Right forelimb (tissue), 1 donor: Measurements from ENCODE around the gene CYP3A7.
A peak's percentile ranks its signal among the peaks of the same experiment; 100 is the strongest.
"Not testable (repeated sequence)": the region's sequence is repeated elsewhere in the genome, so short reads cannot be mapped to it uniquely, and the experiment has no call there.

Source experiments
- DNase-seq: peaks from one replicate; pipeline ENCODE4 v3.0.0-alpha.2; 2018

Gene CYP3A7

DNA sequence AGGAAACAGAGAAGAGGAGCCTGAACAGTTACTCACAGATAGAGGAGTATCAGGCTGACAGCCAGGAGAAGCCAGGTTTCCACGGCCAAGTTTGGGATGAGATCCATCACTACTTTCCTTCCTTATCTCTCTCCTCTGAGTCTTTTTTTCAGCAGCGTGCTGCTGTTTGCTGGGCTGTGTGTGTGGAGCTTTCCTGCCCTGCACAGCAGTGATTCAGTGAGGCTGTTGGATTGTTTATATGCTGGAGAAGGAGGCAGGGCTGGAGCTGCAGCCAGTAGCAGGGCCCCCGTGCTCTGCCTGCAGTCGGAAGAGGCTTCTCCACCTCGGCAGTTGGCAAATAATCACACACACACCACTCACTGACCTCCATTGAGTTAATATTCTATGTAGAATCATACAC, at the start of gene CYP3A7:
TSS of gene CYP3A7 (minus strand) at position 210 of the 400 bp plus-strand sequence. CDS start at position 107, 103 bp downstream.
- DNase-seq: no peak

DNA sequence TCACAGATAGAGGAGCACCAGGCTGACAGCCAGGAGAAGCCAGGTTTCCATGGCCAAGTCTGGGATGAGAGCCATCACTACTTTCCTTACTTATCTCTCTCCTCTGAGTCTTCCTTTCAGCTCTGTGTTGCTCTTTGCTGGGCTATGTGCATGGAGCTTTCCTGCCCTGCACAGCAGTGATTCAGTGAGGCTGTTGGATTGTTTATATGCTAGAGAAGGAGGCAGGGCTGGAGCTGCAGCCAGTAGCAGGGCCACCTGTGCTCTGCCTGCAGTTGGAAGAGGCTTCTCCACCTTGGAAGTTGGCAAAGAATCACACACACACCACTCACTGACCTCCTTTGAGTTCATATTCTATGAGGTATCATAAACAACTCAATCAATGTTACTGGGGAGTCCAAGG, 49.0 kb upstream of the CYP3A7 start, which contains the start of gene CYP3A4:
TSS of gene CYP3A4 (minus strand) at position 178 of the 400 bp plus-strand sequence. CDS start at position 75, 103 bp downstream.
- no peak for DNase-seq

DNA sequence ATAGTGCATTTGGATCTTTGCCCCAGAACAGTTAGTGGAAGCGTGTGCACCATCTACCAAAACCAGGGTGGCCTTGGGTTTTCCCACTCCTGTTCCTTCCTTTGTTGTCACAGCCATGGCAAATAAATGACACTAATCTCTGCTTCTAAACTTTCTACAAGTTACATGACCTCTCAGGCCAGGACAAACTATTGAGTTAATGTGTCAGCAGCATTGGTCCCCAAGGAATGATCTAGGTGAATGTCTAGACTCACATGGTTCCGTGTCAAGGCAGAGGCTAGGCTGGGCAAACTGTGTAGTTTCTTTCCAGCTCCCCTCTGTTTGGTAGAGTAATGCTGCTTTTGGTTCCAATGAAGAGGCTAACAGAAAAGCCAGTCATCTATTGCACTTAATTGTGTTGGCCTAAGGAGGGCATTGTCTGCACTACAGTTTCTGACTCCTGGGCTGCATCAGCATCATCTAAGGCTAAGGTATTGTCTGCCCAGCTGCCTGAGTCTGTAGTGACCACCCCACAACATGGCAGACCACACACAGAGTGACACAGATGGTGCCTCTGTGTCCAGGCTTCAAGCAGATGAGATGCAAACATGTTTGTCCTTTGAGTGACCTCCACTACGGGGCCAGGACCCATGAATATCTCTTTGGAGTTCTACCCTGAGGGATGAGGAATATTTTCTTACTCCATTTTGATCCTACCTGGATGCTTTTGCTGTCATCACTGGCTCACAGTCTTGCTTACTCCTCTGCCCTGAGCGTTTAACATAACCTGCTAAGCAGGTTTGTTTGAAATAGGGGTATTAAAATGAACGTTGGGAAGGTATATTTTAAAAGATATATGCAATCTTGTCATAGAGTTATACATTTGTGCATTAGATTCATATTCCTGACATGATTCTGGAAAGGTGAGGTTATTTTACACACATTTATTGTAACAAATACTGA, 47.3 kb upstream of the CYP3A7 start:
- no peak for DNase-seq

DNA sequence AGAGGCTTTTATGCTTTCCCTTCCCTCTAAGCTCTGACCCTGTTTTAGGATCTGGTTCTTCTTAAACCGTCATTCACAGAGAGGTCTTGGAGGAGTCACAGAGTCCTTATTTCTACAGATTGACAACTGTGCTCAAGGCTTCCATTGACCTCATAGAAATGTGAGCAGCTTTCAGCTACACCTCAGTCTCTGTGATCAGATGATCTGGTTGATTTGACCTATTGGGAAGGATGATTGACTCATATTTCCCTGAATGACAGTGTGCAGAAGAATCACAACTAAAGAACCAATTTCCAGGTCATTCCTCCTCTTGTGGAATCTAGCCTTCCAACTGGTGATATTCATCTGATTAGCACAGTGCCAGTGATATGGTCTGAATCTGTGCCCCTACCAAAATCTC, 45.6 kb upstream of the CYP3A7 start:
- DNase-seq: no peak

DNA sequence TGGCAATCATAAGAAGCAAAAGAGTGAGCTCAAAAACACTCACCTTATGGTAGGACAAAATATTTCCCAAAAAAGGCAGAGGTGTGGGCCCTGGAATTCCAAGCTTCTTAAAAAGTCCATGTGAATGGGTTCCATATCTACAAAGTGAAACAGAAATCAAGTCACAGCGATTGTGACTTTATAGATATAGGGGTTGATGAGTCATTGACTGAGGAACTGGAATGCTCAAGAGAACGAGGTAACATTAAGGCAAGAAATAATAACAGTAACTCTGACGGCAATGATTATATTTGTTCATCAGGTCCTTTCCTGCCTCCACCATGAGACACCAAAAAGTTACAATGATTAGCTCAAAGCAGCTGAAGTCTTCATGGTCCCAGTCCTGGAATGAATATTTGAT, 45.0 kb upstream of the CYP3A7 start:
- no peak for DNase-seq

DNA sequence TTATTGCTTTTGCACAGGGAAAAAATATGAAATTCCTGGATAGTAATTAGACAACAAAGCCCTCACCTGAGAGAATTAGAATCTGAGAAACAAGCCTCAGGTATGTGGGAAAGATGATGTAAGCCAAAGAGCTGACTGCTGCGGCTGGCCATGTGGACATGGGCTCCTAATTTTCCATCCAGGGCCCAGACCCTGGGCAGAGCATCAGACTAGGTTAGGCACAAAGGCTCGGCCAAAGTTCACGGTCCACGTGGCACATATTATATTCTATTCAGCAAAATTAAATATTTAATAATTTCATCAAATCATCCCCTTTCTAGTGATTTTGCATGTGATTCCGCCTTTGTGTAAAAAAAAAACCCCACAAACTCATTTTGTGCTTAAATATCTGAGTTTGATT, 43.9 kb upstream of the CYP3A7 start:
- no peak for DNase-seq

DNA sequence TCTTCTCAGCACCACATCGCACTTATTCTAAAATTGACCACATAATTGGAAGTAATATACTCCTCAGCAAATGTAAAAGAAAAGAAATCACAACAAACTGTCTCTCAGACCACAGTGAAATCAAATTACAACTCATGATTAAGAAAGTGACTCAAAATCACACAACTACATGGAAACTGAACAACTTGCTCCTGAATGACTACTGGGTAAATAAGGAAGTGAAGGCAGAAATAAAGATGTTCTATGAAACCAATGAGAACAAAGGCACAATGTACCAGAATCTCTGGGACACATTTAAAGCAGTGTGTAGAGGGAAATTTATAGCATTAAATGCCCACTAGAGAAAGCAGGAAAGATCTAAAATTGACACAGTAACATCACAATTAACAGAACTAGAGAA, 38.4 kb upstream of the CYP3A7 start:
- not testable (repeated sequence) for DNase-seq

DNA sequence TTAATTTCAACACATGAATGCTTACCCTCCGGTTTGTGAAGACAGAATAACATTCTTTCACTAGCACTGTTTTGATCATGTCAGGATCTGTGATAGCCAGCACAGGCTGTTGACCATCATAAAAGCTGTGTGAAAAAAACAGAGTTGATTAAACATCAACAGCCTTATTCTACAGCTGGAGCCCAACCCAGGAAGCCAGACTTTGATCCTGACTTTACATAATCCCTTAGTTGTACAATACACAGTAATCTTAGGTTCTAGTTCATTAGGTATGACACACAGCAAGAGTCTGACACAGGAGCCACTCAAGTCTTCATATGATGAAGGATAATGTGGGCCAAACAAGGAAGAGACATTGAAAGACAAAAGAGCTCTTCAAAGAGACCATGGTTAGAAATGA, 37.6 kb upstream of the CYP3A7 start:
- no peak for DNase-seq

DNA sequence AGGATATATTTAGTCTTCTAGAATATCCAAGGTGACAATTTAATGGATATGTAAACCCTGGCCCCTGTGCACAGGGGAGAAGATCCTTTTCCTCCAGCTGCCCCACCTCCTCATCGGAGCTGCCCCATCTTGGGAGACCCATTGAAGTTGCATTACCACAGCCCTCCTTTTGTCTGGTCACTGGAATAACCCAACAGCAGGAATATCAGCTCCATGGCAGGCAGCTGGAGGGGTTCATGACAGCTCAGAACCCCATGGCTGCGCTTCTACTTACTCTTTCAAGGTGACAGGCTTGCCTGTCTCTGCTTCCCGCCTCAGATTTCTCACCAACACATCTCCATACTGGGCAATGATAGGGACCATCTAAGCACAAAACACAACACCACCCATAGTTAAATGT, 34.5 kb upstream of the CYP3A7 start:
- not testable (repeated sequence) for DNase-seq

DNA sequence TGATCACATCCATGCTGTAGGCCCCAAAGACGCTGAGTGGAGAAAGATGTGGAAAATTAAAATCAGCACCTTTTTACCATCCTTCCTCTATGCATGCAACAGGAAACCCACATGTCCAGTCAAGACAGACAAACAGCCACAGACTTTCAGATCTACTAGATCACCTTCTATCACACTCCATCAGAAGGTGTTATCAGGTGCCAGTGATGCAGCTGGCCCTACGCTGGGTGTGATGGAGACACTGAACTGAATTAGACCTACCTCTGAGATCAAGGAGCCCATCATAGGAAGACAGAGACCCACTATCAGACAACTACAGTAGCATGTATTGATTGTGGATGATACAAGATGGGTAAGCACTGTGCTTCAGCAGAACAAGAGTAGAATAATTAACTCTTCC, 33.5 kb upstream of the CYP3A7 start:
- no peak for DNase-seq

DNA sequence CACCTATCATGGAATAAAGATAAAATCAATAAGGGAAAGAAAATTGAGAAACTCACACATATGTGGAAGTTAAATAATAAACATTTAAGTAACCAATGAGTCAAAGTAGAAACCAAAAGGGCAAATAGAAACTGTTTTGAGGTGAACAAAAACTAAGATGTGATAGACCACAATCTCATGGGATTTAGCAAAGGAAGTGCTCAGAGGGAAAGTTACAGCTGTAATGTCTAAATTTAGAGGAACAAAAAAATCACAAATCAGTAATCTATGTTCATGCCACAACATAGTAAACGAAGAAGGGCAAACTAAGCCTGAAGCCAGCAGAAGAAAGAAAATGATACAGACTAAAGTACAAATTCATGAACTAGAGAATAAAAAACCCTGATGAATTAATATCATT, 32.7 kb upstream of the CYP3A7 start:
- DNase-seq: no peak

DNA sequence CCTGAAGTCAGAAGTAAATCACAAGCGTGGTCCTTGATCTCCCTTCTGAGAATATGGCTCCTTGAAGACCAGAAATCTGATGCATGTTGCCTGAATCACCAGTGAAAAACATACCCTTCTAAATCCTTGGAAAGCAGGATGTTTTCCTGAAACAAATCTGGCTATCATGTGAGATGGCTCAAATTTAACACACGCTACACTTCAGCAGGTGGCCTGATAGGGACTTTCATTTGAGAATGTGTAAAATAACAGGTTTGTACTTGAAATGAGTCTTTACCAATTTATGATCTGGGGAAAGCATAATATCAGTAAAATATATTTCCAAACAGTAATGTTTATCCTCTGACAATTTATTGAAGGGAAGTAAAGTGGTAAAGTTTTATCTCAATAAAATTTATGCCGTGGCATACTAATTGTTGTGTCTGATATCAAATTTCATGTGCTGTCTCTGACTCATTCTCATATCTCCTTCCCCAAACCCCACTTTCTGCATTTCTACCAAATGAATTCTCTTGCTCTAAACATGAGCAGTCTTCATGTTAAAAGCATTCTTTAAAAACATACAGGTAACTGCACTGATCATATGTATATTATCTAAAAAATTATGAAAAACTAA, 31.6 kb upstream of the CYP3A7 start:
- DNase-seq: no peak

DNA sequence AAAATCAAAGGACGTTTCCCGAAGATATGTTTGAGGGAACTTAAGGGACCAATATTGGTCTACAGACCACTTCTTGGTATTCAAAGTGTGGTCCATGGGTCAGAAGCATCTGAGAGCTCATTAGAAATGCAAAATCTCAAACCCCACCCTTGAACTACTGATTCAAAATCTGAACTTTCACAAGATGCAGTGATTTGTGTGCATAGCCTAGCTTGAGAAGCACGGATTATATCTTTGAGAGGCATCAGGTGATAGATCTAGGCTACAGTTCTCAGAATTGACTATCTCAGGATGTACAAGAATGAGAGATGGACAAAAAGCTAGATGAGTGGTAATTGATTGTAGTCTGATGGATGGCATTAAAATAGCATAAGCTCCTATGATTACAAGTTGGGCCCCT, 29.5 kb upstream of the CYP3A7 start:
- DNase-seq: no peak

DNA sequence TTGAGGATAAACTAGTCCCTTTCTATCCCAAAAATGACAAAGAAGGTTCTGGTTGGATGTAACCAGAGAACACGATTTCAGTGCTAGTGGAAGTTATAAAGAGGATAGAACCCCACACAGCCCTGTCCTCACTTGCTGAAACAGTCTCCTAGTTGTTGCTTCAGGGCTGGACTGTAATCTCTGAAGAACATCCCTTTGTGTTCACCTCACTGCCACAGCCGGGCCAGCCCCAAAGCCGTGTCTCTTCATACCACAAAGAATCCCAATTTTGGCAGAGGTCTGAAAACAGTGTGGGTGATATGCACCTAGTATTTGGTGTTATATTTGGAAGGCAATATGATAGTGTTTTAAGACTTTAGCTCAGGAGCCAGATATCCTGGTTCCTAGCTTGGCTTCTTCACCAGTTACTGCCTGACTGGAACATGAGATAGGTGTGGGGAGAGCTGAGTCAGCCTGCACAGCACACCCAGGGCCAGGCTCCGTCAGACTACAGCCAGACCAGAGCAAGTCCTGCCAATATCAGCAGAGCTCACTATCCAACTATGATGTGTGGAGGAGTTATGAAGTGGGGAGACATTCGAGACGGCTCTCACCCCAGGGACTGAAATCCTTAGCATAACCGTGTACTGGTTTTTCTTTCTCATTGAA, 27.8 kb upstream of the CYP3A7 start:
- peak; percentile 58 for DNase-seq

DNA sequence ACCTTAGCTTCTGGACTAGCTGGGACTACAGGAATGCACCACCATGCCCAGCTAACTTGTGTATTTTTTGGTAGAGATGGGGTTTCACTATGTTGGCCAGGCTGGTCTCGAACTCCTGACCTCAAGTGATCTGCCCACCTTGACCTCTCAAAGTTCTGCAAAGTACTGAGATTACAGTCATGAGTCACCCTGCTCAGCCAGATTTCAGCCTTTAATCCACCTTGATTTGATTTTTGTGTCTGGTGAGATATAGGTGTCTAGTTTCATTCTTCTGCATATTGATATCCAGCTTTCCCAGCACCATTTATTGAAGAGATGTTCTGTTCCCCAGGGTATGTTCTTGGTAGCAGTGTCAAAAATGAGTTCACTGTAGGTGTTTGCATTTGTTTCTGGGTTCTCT, 20.1 kb upstream of the CYP3A7 start:
- DNase-seq: no peak

DNA sequence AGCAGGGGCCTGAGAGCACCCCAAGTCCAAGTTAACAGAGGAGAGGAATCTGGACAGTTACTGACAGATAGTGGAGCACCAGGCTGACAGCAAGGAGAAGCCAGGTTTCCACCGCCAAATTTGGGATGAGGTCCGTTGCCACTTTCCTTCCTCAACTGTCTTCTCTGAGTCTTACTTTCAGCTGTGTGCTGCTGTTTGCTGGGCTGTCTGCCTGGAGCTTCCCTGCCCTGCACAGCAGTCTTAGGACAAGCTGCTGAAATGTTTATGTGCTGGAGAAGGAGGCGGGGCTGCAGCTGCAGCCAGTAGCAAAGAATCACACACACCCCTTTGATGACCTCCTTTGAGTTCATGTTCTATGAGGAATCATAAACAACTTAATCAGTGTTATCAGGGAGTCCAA, 17.4 kb upstream of the CYP3A7 start:
- DNase-seq: no peak

DNA sequence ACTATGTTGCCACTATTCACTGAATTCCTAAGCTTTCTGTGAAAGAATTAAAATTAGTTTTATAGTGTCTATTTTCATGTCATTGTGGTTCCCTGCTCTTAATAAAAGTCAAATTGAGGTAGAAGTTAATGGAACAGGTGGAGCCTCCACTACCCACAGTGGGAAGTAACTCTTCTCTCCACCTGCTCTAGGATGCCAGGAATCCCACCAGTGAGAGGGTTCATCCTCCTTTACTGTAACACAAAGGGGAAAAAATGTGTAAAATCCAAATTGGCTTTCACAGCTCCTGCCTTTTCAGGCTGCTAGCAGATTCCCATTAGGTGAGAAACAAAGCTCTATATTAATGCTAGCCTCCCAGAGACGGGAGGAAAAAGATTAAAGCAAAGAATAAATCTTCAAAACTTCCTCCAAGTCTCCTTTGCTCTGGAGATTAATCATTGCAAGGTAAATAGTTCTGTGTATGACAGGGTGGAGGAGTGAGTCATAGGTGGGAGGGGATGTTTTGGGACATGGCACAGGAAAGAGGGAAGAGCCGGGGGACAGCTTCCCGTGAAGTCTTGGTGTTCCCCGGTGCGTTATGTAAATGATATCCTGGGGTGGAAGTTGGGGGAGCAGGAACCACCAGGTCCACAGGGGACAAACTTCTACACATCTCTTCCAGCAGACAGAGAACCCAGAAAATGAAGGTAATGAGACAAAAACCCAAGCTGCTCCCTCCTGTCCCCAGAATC, 16.5 kb upstream of the CYP3A7 start:
- DNase-seq: not testable (repeated sequence)

DNA sequence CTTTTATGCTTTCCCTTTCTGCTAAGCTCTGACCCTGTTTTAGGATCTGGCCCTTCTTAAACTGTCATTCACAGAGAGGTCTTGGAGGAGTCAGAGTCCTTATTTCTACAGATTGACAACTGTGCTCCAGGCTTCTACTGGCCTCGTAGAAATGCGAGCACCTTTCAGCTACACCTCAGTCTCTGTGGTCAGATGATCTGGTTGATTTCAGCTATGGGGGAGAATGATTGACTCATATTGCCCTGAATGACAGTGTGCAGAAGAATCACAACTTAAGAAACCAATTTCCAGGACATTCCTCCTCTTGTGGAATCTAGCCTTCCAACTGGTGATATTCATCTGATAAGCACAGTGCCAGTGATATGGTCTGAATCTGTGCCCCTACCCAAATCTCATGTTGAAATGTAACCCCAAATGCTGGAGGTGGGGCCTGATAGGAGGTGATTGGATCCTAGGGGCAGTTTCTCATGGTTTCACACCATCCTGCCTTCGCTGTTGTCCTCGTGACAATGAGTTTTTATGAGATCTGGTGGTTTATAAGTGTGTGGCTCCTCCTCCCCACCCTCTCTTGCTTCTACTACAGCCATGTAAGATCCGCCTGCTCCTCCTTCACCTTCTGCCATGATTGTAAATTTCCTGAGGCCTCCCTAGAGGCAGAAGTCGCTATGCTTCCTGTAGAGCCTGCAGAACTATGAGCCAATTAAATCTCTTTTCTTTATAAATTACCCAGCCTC, 14.0 kb upstream of the CYP3A7 start:
- DNase-seq: no peak

DNA sequence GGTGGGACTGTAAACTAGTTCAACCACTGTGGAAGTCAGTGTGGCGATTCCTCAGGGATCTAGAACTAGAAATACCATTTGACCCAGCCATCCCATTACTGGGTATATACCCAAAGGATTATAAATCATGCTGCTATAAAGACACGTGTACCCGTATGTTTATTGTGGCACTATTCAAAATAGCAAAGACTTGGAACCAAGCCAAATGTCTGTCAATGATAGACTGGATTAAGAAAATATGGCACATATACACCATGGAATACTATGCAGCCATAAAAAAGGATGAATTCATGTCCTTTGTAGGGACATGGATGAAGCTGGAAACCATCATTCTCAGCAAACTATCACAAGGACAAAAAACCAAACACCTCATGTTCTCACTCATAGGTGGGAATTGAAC, 11.9 kb upstream of the CYP3A7 start:
- DNase-seq: not testable (repeated sequence)

DNA sequence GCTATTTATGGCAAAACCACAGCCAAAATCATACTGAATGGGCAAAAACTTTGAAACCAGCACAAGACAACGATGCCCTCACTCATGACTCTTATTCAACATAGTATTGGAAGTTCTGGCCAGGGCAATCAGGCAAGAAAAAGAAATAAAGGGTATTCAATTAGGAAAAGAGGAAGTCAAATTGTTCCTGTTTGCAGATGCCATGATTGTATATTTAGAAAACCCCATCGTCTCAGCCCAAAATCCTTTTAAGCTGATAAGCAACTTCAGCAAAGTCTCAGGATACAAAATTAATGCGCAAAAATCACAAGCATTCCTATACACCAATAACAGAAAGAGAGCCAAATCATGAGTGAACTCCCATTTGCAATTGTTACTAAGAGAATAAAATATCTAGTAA, 10.4 kb upstream of the CYP3A7 start:
- not testable (repeated sequence) for DNase-seq

DNA sequence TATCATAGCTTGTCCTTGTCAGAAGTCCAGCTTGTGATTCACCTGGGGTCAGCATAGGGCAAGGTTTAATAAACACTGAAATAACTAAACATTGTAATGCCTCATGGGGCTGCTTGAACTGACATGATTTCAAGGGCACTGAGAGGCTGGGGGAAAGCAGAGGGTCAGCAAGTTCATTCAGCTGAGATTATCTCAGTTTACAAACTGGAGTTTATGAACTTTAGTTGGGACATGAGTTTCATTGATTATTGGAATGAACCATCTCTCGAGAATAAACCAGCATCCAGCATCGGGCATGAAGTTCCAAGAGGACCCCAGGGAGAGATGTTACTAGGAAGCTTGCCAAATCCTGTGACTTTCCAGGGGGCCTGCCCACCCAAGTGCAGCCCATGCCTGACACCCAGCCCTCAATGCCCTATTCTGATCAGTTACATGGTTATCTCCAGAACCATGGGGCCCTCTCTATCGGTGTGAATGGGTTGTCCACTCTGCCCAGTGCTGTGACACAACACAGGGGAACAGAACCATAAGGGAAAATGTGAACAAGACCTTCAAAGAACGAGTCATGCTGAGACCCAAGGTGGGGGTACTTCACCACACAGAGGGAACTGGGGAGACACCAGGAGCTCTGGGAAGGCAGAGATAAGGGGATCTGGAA, 7.9 kb upstream of the CYP3A7 start:
- no peak for DNase-seq

DNA sequence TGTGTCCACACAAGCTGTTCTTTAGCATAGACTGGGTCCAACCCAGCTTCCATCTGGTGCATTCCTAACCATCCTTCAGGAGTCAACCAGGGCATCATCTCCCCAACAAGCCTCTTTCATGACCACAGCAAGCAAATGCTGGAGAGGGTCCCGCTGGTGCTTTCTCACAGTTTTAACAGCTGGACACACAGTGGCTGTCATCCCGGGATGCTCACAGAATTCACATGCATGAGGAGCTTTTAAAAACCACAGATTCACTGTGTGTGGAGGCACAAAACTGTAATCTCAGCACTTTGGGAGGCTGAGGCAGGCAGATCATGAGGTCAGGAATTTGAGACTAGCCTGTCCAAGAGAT, 6.4 kb upstream of the CYP3A7 start:
- DNase-seq: no peak
